ENCODE data around the gene PPP1CA.
A peak's percentile ranks its signal among the peaks of the same experiment; 100 is the strongest.

The PPP1CA gene

GRCh38 chr11:67401495-67402191, at the start of gene PPP1CA:
Gene PPP1CA (minus strand): TSS chr11:67401858. CDS start chr11:67401782, 76 bp downstream.
- peak; percentile 67 for DNase-seq

DNA sequence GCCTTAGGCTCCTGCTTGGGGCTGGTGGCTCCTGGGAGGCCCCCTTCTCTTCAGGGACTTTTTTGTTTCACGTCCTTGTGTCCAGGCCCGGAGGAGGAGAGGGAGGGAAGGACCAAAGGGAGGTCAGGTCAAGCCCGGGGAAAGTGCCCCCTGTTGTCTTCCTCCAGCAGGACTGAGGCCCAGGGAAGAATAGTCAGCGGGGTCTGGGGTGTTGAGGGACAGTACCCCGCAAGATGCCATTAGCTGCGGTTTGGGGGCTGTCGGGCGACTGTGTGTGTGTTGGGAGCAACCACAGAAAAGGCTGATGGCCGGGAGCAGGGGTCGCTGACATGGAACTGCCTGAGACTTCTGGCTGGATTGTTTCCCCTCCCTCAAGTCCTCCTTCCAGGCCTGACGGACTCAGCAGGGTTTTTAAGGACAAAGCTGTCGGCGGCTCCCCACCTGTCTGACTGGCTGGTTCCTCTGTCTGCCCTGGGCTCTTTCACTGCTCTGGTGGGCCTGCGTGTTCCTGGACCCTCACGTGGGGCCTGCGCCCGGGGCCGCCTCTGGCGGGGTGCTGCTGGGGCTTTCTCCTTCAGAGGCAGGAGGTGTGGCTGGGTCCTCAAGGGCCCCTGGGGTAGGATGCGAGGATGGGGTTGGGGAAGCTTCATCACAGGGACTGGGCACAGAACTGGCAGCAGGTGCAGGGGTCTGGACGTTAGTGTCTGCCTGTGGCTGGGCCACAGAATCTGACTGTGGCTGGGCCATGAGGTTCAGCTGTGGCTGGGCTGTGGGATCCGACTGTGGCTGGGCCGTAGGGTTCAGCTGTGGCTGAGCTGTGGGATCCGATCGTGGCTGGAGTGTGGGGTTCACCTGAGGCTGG, 49.4 kb upstream of the PPP1CA start:
- no peak for DNase-seq

DNA sequence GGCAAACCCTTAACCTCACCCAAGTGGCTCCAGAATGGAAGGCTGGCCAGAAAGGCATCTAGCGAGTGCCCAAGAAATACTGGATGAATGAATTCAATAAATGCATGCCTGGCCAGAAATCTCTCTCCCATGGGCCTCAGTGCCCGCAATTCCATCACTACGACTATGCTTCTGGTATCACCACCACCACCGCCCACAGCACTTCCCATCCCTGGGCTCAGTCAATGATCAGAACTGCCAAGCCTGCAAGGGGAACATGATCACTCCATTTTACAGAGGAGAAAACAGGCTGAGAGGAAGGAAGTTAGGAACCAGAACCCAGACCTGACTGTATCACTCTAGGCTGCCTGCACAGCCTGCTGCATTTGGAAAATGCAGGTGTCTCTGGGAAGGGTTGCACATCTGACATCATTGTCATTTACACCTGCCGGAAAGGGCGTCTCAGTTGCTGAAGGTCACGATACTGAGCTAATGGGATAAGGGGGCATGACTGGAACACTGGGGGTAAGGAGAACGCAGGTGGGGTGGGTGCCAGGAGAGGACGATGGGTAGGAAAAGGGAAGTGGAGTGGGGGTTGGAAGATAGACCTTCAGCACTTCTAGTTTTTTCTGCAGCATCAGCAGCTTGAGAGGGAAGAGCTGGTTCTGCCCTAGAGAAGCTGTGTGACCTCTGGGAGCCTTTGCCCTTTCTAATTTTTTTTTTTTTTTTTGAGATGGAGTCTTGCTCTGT, 47.6 kb upstream of the PPP1CA start:
- peak; percentile 55 for DNase-seq

- DNase-seq, result no peak
Observed at GRCh38 chr11:67448220-67448609, 46.6 kb upstream of the PPP1CA start.

DNA sequence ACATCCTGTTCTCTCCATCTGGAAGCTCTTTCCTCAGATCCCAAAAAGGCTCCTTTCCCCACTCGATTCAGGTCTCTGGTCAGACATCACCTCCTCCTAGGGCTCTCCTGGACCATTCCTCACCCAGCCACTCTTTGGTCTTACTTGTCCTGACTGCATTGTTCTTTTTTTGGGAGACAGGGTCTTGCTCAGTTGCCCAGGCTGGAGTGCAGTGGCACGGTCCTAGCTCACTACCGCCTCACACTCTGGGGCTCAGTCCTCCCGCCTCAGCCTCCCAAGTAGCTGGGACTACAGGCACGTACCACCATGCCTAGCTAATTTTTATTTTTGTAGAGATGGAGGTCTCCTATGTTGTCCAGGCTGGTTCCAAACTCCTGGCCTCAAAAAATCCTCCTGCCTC, 43.9 kb upstream of the PPP1CA start:
- no peak for DNase-seq

GRCh38 chr11:67442504-67443404, 41.1 kb upstream of the PPP1CA start:
- DNase-seq, result no peak

DNA sequence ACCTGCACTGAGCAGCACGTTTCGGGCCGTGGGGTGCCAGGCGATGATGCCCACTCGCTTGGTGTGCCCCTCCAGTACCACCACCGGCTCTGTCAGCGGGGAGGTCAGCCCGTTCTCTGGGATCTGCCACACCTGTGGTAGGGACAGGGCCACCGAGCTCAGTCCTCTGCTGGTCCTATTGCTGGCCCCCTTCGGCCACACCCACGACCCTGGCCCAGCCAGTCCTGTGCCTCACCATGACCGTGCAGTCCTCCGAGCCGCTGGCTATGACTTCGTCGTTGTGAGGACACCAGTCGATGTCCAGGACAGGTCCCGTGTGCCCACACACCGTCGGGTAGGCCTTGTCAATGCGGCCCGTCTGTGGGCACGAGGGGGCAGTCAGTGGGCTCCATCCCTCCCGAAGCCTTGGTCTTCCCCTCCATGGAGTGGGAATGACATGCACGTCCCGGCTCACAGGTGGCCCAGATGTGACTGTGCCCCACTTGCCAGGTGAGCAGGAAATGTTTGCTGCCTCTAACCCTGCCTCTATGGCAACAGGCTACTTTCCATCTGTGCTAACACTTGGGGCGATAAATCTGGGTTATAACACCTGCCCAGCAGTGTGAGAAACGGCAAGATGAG, 40.2 kb upstream of the PPP1CA start:
- no peak for DNase-seq

DNA sequence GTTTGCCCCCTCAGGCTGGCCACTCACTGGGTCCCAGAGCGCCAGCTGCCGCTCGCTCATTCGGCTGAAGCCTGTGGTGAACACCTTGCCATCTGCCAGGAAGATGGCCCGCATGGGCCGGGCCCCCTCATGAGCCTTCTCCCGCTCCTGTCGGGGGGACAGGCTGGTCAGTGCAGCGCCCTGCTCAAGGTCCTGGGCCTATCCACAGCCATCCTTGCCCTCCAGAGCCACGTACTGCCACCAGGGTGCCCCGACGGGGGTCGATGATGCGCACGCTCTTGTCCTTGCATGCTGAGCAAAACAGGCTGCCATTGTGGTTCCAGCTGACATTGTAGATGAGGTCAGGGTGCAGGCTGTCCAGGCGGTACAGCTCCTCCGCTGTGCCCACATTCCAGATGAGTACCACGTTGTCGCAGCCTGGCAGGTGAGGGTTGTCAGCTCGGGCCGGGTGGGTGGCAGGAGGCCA, 39.5 kb upstream of the PPP1CA start:
- DNase-seq, result no peak

DNA sequence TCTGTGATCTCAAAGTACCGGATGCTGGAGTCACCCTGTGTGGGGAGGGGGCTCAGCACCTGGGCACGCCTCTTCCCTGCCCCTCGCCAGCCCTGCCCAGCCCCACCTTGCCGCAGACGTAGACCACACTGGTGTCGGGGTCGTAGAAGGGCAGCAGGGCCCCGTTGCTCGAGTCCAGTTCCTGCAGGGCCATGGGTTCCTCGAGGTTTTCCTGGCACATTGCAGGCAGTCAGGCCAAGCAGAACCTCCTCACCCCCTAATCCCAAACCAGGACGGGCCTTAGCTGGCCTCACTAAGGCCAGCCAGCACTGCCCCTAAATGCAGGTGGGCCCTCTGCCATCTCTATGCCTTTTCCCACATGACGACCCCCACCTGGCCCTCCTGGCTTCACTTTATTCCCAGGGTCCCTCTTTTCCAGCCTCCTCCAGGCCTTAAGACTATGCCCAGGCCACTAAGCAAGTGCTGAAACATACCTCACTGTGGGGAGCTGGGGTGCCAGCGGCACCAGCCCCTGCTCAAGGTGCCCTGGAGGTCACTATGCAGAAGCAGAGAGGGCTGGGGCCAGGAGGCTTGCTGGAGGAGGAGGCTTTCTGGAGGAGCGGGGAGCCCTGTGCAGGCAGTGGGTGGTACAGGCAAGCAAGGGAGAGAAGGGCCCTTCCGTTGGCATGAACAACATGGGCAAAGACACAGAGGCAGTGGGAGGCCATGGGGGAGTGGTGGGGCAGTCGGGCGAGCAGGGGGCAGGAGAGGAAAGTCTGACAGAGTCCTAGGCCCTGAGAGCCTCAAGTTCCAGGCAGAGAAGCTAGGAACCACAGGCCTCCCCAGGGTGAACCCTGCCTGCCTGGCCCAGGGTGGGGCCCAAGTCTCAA, 38.8 kb upstream of the PPP1CA start:
- no peak for DNase-seq

DNA sequence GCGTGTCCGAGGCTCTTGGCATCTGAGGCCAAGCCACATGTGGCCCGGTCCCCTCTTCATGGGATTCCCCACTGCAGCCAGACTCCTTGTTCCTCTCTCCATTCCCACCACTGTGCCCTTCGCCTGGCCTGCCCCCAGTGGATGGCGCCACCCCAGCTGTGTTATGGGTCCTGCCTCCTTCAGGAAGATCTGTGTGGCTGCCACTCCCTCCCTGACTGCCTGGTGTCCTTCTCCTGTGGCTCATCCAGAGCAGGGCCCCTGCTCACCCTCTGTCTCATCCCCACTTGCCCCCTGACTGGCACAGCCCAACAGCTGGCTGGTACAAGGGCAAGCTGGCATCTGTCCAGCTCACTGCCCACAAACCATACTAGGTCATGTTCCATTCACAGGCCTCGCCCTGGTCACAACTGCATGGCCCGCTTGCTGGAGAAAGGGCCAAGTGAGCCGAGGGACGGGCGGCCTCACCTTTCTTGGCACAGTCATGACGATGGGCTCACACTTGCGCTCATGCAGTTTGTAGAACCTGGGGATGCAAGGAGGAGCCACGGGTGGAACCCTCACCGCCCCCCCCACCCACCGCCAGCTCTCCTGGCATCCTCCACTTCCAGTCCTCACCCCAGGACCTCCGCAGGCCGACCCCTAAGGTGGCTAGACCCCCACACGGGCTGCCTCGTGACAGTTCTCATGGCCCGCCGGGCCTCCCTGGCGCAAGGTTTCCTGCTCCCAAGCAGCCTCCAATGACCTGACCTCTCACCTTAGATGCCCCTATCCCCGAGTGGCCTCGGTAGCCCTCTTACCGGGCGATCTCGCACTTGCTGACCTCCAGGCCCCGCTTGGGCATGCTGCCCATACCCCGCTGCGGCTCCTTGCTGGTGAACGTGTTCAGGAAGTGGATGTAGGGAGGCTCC, 37.9 kb upstream of the PPP1CA start:
- no peak for DNase-seq

DNA sequence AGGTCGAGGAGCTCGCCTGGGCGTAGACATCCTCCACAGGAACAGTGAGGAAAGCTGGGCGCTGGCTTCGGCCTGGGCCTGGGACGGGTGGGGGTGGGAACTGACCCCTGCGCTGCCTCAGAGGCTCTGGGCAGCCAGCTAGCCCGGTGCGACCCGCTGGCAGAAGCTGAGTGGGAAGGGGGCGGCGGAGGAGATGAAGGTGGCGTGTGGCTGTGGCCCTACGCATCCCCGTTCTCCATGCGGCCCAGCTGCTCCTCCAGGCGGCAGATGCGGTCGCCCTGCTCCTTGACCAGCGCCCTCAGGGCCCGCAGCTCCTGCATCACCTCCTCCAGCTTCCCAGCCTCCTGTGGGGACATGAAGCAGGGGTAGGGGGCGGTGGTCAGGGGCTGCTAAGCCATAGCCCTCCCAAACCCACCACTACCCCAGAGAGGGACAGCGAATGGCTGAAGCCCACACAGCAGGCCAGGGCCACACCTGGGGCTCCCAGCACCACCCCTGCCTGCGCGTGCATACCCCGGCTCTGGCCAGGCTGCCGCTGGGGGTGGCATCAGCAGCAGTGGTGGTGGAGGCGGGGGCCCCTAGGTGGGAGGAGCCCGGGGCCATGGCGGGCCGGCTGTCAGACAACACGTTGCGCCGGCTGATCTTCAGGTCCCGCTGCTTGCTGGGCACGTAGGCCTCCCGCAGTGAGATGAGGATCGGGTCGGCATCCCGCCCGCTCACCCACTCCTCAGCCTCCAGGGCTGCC, 36.7 kb upstream of the PPP1CA start:
- no peak for DNase-seq

DNA sequence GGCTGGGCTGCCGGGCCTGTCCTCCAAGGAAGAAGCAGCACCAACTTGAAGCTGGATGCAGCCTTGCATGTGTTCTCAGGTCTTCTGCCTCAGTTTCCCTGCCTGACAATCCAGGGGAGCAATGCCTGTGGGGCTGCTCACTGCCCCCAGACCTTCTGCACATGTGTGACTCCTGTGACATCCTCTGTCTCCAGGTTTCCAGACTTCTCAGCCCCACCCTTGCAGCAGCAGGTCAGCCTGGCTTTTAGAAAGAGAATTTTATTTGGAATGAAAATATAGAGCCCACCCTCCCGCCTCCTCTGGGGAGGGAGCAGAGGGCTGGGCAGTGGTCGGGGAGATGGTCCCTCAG, 36.1 kb upstream of the PPP1CA start:
- no peak for DNase-seq

GRCh38 chr11:67437082-67437808, 35.6 kb upstream of the PPP1CA start, which contains the start of gene PTPRCAP:
Gene PTPRCAP (minus strand): TSS chr11:67437682. CDS start chr11:67437619, 63 bp downstream.
- DNase-seq, result no peak

DNA sequence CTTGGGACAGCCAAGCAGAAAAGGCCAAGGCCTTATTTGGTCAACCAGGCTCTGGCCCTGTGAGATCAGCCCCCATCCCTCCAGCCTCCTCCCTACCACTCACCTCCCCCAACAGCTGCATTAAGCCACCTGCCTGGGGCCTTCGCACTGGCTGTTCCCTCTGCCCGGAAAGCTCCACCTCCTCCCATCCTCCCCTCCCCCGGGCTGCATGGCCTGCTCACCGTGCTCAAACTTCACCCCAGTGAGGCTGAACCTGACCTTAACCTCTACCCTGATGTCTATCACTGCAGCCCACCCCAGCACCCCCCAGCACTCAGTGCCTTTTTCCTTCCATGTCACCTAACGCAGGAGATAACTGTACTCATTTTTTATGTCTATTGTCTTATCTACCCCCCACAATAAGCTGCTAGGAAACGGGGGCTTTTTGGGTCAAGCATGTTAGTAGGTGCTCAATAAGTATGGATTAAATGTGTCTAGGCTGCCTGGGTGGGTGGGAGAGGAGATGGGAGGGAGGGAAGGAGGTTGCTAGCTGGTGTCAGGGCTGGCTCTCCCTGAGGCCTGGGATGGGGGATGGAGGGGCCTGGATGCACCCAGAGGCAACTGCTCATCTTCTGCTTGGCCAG, 34.9 kb upstream of the PPP1CA start:
- no peak for DNase-seq

GRCh38 chr11:67435727-67436458, 34.2 kb upstream of the PPP1CA start:
- no peak for DNase-seq

GRCh38 chr11:67435031-67435726, 33.5 kb upstream of the PPP1CA start:
- DNase-seq, result no peak

Measured in DMS153 (cell line).